Fibroblast of mammary gland (primary cell): ENCODE results near the gene E2F1.

Source experiments
- DNase-seq: peaks from one replicate; pipeline ENCODE4 v3.0.0-alpha.2; 2010; ENCODE audit warnings: low read depth
- H3K4me3 ChIP-seq: 2 replicates; pipeline ENCODE4 v1.5.1; 2011; ENCODE audit warnings: low read depth, mild to moderate bottlenecking, low read length, moderate library complexity; ENCODE audit not compliant: control insufficient read depth
- CTCF ChIP-seq: conservative IDR thresholded peaks from 2 replicates; pipeline ENCODE4 v1.5.1; 2011; ENCODE audit warnings: low read depth, low read length, inconsistent platforms; ENCODE audit not compliant: control insufficient read depth, insufficient read depth

The E2F1 gene

GRCh38 chr20:33660035-33660684 lies 26.0 kb downstream of the E2F1 start:
- DNase-seq, result no peak
- no peak overlapping the region for H3K4me3 ChIP-seq
- TF ChIP-seq CTCF, result no peak

GRCh38 chr20:33659341-33660034 lies 26.7 kb downstream of the E2F1 start:
- no peak for DNase-seq
- H3K4me3 ChIP-seq, result no peak overlapping the region
- TF ChIP-seq CTCF, result no peak

GRCh38 chr20:33658929-33659328 lies 27.3 kb downstream of the E2F1 start:
- TF ChIP-seq CTCF, result no peak
- no peak overlapping the region for H3K4me3 ChIP-seq
- no peak for DNase-seq

- H3K4me3 ChIP-seq, result no peak overlapping the region
- no peak for DNase-seq
- no peak for TF ChIP-seq CTCF
Measured at GRCh38 chr20:33658510-33658909, 27.7 kb downstream of the E2F1 start.

- H3K4me3 ChIP-seq, result no peak overlapping the region
- TF ChIP-seq CTCF, result no peak
- no peak for DNase-seq
Measured at GRCh38 chr20:33657704-33658095, 28.5 kb downstream of the E2F1 start.

- DNase-seq, result no peak
- no peak for TF ChIP-seq CTCF
- no peak overlapping the region for H3K4me3 ChIP-seq
Measured at GRCh38 chr20:33656783-33657703, 29.1 kb downstream of the E2F1 start.
